ENCODE data around the gene ABCA13.

Gene ABCA13

GRCh38 chr7:48638041-48638440 is 466.8 kb downstream of the ABCA13 start:
- H3F3A ChIP-seq (ENCODE audit: low read depth): no peaks in the 10 kb centered on the region
- no peak overlapping the region for H3K4me3 ChIP-seq (ENCODE audit: low read length, poor library complexity, severe bottlenecking)
- no peak overlapping the region for H3K9ac ChIP-seq (ENCODE audit: low read depth, low read length, poor library complexity, severe bottlenecking)
- no peaks in the 10 kb centered on the region for H3K27me3 ChIP-seq (ENCODE audit: insufficient read depth, low read length, poor library complexity, severe bottlenecking)
- H3K9me2 ChIP-seq (replicated peaks; ENCODE audit: low read depth, low read length): no peaks in the 10 kb centered on the region
- H3K36me3 ChIP-seq (ENCODE audit: insufficient read depth, low read length): no peaks in the 10 kb centered on the region
- no peaks in the 10 kb centered on the region for H4K20me1 ChIP-seq (ENCODE audit: insufficient read depth, low read length, poor library complexity, severe bottlenecking)
- H3K9me3 ChIP-seq (ENCODE audit: insufficient read depth, low read depth, low read length): 0 out of 2 replicates have a peak, but pooled peaks cover 2% of the 10 kb centered on the region
- H2AFZ ChIP-seq (ENCODE audit: low read length): no peak overlapping the region
- TF ChIP-seq EZH2phosphoT487 (IDR thresholded peaks at IDR 0.05; ENCODE audit: borderline replicate concordance): no peak
- TF ChIP-seq, protein P1, sequence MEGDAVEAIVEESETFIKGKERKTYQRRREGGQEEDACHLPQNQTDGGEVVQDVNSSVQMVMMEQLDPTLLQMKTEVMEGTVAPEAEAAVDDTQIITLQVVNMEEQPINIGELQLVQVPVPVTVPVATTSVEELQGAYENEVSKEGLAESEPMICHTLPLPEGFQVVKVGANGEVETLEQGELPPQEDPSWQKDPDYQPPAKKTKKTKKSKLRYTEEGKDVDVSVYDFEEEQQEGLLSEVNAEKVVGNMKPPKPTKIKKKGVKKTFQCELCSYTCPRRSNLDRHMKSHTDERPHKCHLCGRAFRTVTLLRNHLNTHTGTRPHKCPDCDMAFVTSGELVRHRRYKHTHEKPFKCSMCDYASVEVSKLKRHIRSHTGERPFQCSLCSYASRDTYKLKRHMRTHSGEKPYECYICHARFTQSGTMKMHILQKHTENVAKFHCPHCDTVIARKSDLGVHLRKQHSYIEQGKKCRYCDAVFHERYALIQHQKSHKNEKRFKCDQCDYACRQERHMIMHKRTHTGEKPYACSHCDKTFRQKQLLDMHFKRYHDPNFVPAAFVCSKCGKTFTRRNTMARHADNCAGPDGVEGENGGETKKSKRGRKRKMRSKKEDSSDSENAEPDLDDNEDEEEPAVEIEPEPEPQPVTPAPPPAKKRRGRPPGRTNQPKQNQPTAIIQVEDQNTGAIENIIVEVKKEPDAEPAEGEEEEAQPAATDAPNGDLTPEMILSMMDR (conservative IDR thresholded peaks at IDR 0.05; ENCODE audit: low read length): no peak
- H3K4me2 ChIP-seq (ENCODE audit: low read depth, low read length, poor library complexity, severe bottlenecking): no peak overlapping the region
- H3K4me1 ChIP-seq (ENCODE audit: insufficient read depth, low read length, poor library complexity, severe bottlenecking): no peaks in the 10 kb centered on the region
- H3K79me2 ChIP-seq (ENCODE audit: insufficient read depth, low read length): no peaks in the 10 kb centered on the region

- Histone ChIP-seq H3K27me3 (ENCODE audit: insufficient read depth, low read length, poor library complexity, severe bottlenecking) (no peaks in the 10 kb centered on the region), H3K9me2 (replicated peaks; ENCODE audit: low read depth, low read length) (no peaks in the 10 kb centered on the region), H4K20me1 (ENCODE audit: insufficient read depth, low read length, poor library complexity, severe bottlenecking) (no peaks in the 10 kb centered on the region), H3K4me3 (ENCODE audit: low read length, poor library complexity, severe bottlenecking) (no peak overlapping the region), H3K9ac (ENCODE audit: low read depth, low read length, poor library complexity, severe bottlenecking) (no peak overlapping the region), H3F3A (ENCODE audit: low read depth) (no peaks in the 10 kb centered on the region), H3K4me2 (ENCODE audit: low read depth, low read length, poor library complexity, severe bottlenecking) (no peak overlapping the region), H3K79me2 (ENCODE audit: insufficient read depth, low read length) (no peaks in the 10 kb centered on the region), H3K9me3 (ENCODE audit: insufficient read depth, low read depth, low read length) (no peaks in the 10 kb centered on the region), H3K4me1 (ENCODE audit: insufficient read depth, low read length, poor library complexity, severe bottlenecking) (no peaks in the 10 kb centered on the region), H2AFZ (ENCODE audit: low read length) (no peak overlapping the region), H3K36me3 (ENCODE audit: insufficient read depth, low read length) (no peaks in the 10 kb centered on the region)
- TF ChIP-seq, protein P1 (conservative IDR thresholded peaks at IDR 0.05; ENCODE audit: low read length): no peak
- TF ChIP-seq EZH2phosphoT487 (IDR thresholded peaks at IDR 0.05; ENCODE audit: borderline replicate concordance): no peak
Observed at GRCh38 chr7:48643431-48644013, 472.3 kb downstream of the ABCA13 start.

DNA sequence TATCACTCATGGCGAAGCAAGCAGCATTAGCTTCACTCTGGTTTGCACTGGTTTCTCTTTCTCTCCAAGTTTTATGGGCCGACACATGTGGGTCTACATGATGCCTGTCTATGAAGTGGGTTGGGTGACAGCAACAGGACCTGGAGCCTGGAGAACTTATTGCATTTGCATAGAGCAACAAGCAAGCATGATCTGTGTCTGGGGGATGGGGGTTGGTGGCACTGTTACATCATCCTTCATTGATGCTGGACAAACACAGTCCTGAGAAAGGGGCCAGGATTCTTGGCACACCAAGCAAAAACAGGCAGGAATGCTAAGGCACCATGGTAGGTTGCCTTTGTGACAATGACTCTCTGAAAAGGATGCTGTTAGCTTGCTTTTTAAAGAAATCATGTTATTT is 486.9 kb downstream of the ABCA13 start:
- Histone ChIP-seq H2AFZ (ENCODE audit: low read length) (no peak overlapping the region), H3K9ac (ENCODE audit: low read depth, low read length, poor library complexity, severe bottlenecking) (no peak overlapping the region), H3K4me2 (ENCODE audit: low read depth, low read length, poor library complexity, severe bottlenecking) (no peak overlapping the region), H3K9me3 (ENCODE audit: insufficient read depth, low read depth, low read length) (no peaks in the 10 kb centered on the region), H3K4me1 (ENCODE audit: insufficient read depth, low read length, poor library complexity, severe bottlenecking) (no peaks in the 10 kb centered on the region), H3K27me3 (ENCODE audit: insufficient read depth, low read length, poor library complexity, severe bottlenecking) (no peaks in the 10 kb centered on the region), H3F3A (ENCODE audit: low read depth) (no peaks in the 10 kb centered on the region), H3K4me3 (ENCODE audit: low read length, poor library complexity, severe bottlenecking) (no peak overlapping the region), H3K36me3 (ENCODE audit: insufficient read depth, low read length) (no peaks in the 10 kb centered on the region), H3K9me2 (replicated peaks; ENCODE audit: low read depth, low read length) (no peaks in the 10 kb centered on the region), H4K20me1 (ENCODE audit: insufficient read depth, low read length, poor library complexity, severe bottlenecking) (no peaks in the 10 kb centered on the region), H3K79me2 (ENCODE audit: insufficient read depth, low read length) (no peaks in the 10 kb centered on the region)
- TF ChIP-seq, protein P1 (conservative IDR thresholded peaks at IDR 0.05; ENCODE audit: low read length): no peak
- no peak for TF ChIP-seq EZH2phosphoT487 (IDR thresholded peaks at IDR 0.05; ENCODE audit: borderline replicate concordance)

Measured in Loucy (cell line).